DMS53 treated with DMSO at 0.1 percent for 48 hours (cell line): ENCODE results near the gene C1GALT1.
"Not testable (repeated sequence)": the region's sequence is repeated elsewhere in the genome, so short reads cannot be mapped to it uniquely, and the experiment has no call there.

Experiments used
- DNase-seq: peaks from one replicate; lab custom pipeline; 2025; ENCODE audit not compliant: unreplicated experiment; lab: John Stamatoyannopoulos, UW

C1GALT1 gene

GRCh38 chr7:7231865-7232264, 49.5 kb downstream of the C1GALT1 start:
- no peak for DNase-seq

DNA sequence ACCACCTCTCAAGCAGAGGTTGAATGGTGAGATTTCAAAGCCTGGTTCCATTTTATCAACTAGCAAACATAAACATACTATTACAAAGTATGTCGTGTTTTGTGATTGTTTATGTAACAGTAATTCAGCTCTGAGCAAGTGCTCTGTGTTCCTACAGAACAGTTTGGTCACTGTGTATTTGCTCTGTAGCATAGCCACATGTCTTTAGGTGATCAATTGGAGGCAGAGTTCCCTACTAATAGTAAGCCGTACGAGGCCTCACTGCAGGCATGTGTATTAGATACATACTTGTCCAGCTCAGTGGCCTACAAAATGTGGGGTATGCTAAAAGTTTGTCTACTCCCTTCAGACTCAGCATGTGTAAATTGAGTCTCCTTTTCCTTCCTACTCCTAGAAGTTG, 53.0 kb downstream of the C1GALT1 start:
- DNase-seq, result no peak

GRCh38 chr7:7236041-7236440, 53.7 kb downstream of the C1GALT1 start:
- no peak for DNase-seq

DNA sequence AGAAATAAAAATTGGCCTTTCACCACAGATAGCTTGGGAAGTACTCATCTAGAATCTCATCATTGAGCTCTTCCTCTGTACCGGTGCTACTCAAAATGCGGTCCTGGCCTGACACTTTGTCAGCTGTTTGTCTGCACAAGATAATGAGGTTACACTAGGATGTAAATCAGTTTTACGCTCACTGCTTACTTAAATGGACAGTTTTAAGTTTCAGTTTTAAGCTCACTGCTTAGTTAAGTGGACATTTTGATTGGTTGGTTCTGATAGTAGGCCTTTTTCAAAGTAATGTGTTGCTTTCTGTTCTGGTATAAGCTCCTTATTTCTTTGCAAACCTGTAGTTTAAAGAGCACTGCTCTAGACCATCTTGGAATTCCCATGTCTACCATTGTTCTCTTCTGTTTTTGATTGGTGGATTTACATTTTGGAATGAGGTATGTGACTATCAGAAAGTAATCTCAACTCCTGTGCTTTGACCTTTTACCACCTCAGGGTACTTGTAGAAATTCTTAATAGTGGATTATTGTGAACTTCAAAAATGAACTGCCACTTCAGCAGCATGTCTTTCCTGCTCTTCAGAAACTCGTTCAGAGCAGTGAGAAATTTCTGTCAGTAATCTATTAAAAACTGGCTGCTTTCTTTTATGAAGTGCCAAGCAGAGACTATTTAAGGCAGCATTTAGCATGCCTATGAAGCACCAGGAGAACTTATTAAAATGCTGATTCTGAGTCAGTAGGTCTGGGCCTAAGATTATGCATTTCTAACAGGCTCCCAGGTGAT, 55.0 kb downstream of the C1GALT1 start:
- DNase-seq, result no peak

DNA sequence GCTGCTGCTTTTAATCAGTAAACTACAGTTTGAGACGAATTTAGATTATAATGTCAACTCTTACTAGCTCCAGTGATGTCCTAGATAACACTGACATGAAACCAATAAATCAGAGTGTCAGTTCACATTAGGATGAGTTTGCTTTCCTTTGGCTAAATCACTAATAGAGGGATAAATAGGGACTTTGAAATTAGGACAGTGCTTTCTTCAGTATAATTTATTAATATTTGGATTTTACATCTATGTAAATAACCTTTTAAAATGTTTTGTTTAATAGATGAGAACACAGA, 55.6 kb downstream of the C1GALT1 start:
- no peak for DNase-seq

DNA sequence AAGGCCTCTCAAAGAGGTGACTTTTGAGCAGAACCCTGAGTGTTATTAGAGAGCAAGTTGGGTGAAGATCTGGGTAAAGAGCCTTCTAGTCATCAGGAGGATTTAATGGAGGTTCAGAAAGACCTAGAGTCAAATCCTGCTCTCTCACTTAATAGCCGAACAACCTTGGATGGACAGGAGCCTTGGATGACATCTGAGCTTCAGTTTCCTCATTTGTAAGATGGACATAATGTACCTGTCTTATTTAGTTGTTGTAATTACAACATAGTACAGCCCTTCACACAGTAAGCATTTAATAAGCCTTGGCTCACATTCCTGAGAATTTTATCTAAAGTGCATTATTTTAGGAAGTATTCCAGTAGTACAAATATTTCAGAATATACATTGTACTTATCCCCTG, 57.0 kb downstream of the C1GALT1 start:
- no peak for DNase-seq

DNA sequence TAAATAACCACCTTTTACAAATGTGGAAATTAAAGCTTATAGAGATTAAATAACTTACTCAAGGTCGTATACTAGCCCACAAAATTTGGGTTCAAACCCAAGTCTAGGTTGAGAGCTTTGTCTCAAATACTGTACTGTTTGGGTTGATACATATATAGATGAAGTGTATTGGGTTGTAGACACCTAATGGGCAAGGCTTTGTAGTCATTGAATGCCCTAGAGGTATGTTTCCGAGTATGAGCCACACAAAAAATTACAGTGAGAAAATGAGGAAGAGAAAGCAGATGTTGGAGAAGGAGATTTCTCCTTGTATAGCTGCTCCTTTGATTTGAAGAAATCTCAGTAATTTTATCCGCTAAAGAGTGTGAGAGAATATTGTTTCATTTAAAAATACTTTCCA, 60.6 kb downstream of the C1GALT1 start:
- DNase-seq, result no peak

- not testable (repeated sequence) for DNase-seq
Observed at GRCh38 chr7:7245233-7245632, 62.9 kb downstream of the C1GALT1 start.

GRCh38 chr7:7246223-7246622, 63.9 kb downstream of the C1GALT1 start:
- no peak for DNase-seq

GRCh38 chr7:7247658-7248057, 65.3 kb downstream of the C1GALT1 start:
- DNase-seq, result no peak

DNA sequence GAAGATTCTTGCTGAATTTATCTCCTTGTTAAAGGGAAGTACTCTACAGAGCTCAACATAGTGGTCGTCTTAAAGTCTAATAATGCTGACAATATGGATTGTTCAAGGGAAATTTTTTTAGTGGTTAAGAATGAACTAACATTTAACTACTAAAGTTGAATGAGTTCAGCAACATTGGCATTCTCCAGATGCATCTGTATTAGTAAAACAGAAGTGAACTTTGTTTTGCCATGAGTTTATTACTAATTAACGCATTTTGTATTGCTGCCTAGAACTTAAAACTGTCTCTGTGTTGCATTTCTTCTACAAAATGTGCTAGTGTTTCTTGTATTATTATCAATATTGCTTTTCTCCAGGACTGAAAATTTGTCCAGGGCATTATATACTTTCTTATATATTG, 67.5 kb downstream of the C1GALT1 start:
- no peak for DNase-seq

- no peak for DNase-seq
Observed at GRCh38 chr7:7251742-7252141, 69.4 kb downstream of the C1GALT1 start.

GRCh38 chr7:7254319-7254718, 72.0 kb downstream of the C1GALT1 start:
- DNase-seq, result no peak

GRCh38 chr7:7254908-7255307, 72.6 kb downstream of the C1GALT1 start:
- DNase-seq, result no peak

DNA sequence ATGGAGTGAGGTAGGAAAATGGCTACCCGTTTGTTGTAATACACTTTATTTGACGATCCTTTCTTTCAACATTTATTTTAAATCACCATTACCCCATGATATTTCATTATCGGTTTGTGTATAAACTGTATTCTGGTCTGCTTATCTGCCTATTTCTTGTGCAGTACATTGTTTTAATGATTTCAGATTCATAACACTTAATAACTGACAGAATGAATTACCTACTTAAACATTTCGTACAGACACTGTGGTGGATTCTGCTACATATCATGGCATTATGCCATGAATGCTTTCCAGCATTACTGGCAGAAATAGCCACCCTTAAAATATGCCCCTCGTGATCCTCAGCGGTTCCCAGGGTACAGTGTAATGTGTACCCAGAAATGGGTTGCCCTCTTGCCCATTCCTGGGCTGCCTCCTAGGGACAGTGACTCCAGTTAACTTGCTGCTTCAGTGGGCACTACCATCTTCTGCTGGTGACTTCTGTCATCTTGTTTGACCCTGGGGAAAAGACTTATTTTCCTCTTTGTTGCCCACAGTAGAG, 74.5 kb downstream of the C1GALT1 start:
- DNase-seq, result no peak

GRCh38 chr7:7257899-7258692, 75.8 kb downstream of the C1GALT1 start:
- peak; percentile 63 for DNase-seq

GRCh38 chr7:7261863-7262262, 79.5 kb downstream of the C1GALT1 start:
- no peak for DNase-seq

DNA sequence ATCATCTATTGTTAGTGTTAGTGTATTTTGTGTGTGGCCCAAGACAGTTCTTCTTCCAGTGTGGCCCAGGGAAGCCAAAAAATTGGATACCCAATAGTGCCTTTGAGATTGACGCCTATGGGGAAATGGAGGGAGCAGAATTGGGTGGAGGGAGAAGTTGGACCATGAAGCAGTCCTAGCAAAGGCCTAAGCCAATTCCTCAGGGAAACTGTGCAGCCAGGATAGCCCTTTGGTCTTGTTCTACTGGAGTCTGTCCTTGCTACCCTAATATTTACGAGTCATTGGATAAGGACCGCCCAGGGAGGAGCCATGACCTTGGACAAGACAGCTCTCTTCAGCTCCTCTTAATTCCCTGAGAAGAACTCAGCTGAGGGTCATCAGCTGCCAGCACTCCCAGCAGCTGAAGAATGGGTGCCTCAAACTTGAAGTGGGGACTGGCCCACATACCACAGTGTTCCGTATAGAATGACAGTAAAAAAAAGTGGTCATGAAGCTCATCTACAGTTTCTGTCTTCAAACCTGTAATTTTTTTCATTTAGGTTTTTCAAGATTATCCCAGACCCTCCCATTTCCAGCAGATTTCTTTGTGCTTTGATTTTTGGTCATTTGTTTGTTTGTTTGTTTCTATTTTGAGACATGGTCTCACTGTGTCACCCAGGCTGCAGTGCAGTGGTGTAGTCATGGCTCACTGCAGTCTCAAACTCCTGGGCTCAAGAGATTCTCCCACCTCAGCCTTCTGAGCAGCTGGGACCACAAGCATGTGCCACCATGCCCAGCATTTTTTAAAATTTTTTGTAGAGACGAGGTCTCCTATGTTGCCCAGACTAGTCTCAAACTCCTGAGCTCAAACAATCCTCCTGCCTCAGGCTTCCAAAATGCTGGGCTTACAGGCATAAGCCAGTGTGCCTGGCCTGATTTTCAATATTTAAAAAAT, 81.2 kb downstream of the C1GALT1 start:
- DNase-seq, result no peak

DNA sequence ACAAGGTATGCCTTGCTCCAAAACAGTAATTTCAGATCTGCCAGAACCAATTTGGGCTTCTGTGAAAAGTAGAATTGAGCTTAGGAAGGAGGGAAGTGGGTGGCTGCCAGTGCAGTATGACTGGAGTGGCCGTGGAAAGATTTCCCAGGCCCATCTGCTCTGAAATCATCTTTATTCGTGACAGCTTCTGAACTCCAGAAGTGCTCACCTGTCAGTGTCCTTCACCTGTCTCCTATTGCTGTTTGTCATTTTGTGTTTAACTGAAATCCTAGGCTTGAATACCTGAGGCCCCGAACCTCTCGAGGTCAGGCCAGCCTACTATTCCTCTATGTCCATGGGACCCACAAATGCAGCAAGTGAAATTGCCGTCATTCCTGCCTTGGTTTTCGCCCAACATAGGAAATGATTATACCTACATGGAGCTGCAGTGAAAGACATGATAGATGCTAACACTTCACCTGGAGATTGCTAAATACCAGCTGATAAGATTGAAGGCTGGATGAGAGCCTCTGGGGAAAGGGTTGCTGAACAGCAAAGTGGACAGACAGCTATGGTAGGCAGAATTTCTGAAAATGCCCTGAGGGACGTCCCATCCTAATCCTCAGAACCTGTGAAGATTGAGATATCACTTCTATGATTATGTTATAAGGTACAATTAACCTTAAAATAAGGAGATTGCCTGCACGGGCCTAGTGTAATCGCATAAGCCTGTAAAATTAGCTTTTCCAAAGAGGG, 82.1 kb downstream of the C1GALT1 start:
- DNase-seq, result no peak
